K562 (cell line): ENCODE data around the gene TAC3. TPM values are rescaled to one million over a fixed set of nuclear protein-coding genes. Genes with fewer than 3 reads are reported as not detected.

Experiments
- ATF1 ChIP-seq, 2 experiments: fragments of 450-650 bp in 1 of 2; IDR thresholded peaks; 2 replicates each; pipeline ENCODE4 v1.6.1; 2016; ENCODE audit warnings: missing compliant biosample characterization in 1 of 2, missing genetic modification characterization in 1 of 2
- ATF7 ChIP-seq: fragments of 450-650 bp; IDR thresholded peaks from 2 replicates; pipeline ENCODE4 v1.7.1; 2014; ENCODE audit warnings: mild to moderate bottlenecking, moderate library complexity
- CBX5 ChIP-seq: IDR thresholded peaks from 2 replicates; pipeline ENCODE4 v1.6.1; 2014; ENCODE audit warnings: low read depth, borderline replicate concordance
- CXXC5 ChIP-seq: fragments of 250-450 bp; sonication (Bioruptor Pico); IDR thresholded peaks from 2 replicates; pipeline ENCODE4 v1.8.0; 2022; ENCODE audit warnings: inconsistent platforms, mild to moderate bottlenecking, moderate library complexity
- DIDO1 ChIP-seq: fragments of 450-650 bp; IDR thresholded peaks from 2 replicates; pipeline ENCODE4 v1.6.1; 2016; ENCODE audit warnings: low read depth, missing biosample characterization, missing genetic modification characterization
- ETV1 ChIP-seq: fragments of 450-650 bp; conservative IDR thresholded peaks from 2 replicates; pipeline ENCODE4 v1.6.1; 2016; ENCODE audit warnings: missing genetic modification characterization, control low read depth, low read depth, missing compliant biosample characterization
- GATA2 ChIP-seq: sonication (generic); formaldehyde crosslinking; IDR thresholded peaks from 2 replicates; pipeline ENCODE4 v1.4.0; 2020; ENCODE audit warnings: mild to moderate bottlenecking, missing genetic modification reagents
- GATAD2B ChIP-seq: fragments of 450-650 bp; IDR thresholded peaks from 2 replicates; pipeline ENCODE4 v1.6.1; 2017; ENCODE audit warnings: mild to moderate bottlenecking, borderline replicate concordance
- HOXB6 ChIP-seq: fragments of 250-450 bp; sonication (Bioruptor Pico); IDR thresholded peaks from 2 replicates; pipeline ENCODE4 v1.5.1; 2022; ENCODE audit warnings: mild to moderate bottlenecking, borderline replicate concordance
- MIER1 ChIP-seq: fragments of 450-650 bp; IDR thresholded peaks from 2 replicates; pipeline ENCODE4 v1.6.1; 2016; ENCODE audit warnings: antibody characterized with exemption, mild to moderate bottlenecking, low read depth
- NFE2 ChIP-seq: IDR thresholded peaks from 2 replicates; pipeline ENCODE4 v1.6.1; 2014; ENCODE audit warnings: antibody characterized with exemption, low read depth
- NRF1 ChIP-seq, 2 experiments: fragments of 450-650 bp; IDR thresholded peaks in 1 of 2; conservative IDR thresholded peaks in 1 of 2; 2 replicates each; pipeline ENCODE4 v1.6.1; 2014; ENCODE audit warnings: mild to moderate bottlenecking in 2 of 2
- OTX1 ChIP-seq: fragments of 450-650 bp; formaldehyde crosslinking; IDR thresholded peaks from 2 replicates; pipeline ENCODE4 v1.4.0; 2022; ENCODE audit warnings: mild to moderate bottlenecking
- PRPF4 ChIP-seq: fragments of 200-400 bp; formaldehyde crosslinking; IDR thresholded peaks from one replicate; pipeline ENCODE4 v1.6.1; 2017; ENCODE audit warnings: low read length, low read depth, mild to moderate bottlenecking; ENCODE audit not compliant: insufficient read depth, poor library complexity, severe bottlenecking
- SMARCA4 ChIP-seq: fragments of 450-650 bp; IDR thresholded peaks from 2 replicates; pipeline ENCODE4 v1.6.1; 2016
- SNRNP70 ChIP-seq: fragments of 200-400 bp; formaldehyde crosslinking; optimal IDR thresholded peaks from 2 replicates; pipeline ENCODE3; 2017; ENCODE audit warnings: low read depth, low read length
- THAP12 ChIP-seq: fragments of 250-450 bp; sonication (Bioruptor Pico); IDR thresholded peaks from 2 replicates; pipeline ENCODE4 v1.9.0; 2021; ENCODE audit warnings: mild to moderate bottlenecking, inconsistent platforms
- TOE1 ChIP-seq, 2 experiments: fragments of 450-650 bp in 1 of 2; sonication (generic) in 1 of 2; formaldehyde crosslinking in 1 of 2; IDR thresholded peaks; 2 replicates each; pipeline versions ENCODE4 v1.7.1 to v1.8.0; 2016 to 2022; ENCODE audit warnings: borderline replicate concordance in 2 of 2, mild to moderate bottlenecking in 2 of 2, antibody characterized with exemption in 1 of 2, inconsistent platforms in 1 of 2, low read depth in 1 of 2, missing genetic modification reagents in 1 of 2, moderate library complexity in 1 of 2
- ZBTB43 ChIP-seq: sonication (generic); formaldehyde crosslinking; IDR thresholded peaks from 2 replicates; pipeline ENCODE4 v1.8.0; 2023; ENCODE audit warnings: mild to moderate bottlenecking, missing genetic modification reagents
- ZFP91 ChIP-seq: sonication (generic); formaldehyde crosslinking; IDR thresholded peaks from 2 replicates; pipeline ENCODE4 v1.8.0; 2022; ENCODE audit warnings: mild to moderate bottlenecking, missing genetic modification reagents
- ZNF143 ChIP-seq: sonication (generic); formaldehyde crosslinking; IDR thresholded peaks from 2 replicates; pipeline ENCODE4 v1.9.0; 2022; ENCODE audit warnings: mild to moderate bottlenecking, missing genetic modification reagents
- ZNF197 ChIP-seq: fragments of 200-800 bp; sonication (Bioruptor generic); IDR thresholded peaks from 2 replicates; pipeline ENCODE4 v1.6.1; 2016; ENCODE audit warnings: low read depth, missing genetic modification characterization, missing compliant biosample characterization
- ZNF24 ChIP-seq: fragments of 450-650 bp; IDR thresholded peaks from 2 replicates; pipeline ENCODE4 v1.6.1; 2016
- ZNF431 ChIP-seq: sonication (generic); formaldehyde crosslinking; IDR thresholded peaks from 2 replicates; pipeline ENCODE4 v1.8.0; 2022; ENCODE audit warnings: mild to moderate bottlenecking, missing genetic modification reagents
- ZNF589 ChIP-seq: fragments of 200-800 bp; sonication (Bioruptor generic); IDR thresholded peaks from 2 replicates; pipeline ENCODE4 v1.6.1; 2016; ENCODE audit warnings: low read depth, missing genetic modification characterization, missing compliant biosample characterization
- ZNF77 ChIP-seq: fragments of 250-450 bp; sonication (Bioruptor Pico); IDR thresholded peaks from 2 replicates; pipeline ENCODE4 v1.5.0; 2020
- polyA plus RNA-seq, 8 experiments: library from polyadenylated mRNA; depleted of rRNA in 4 of 8; stranded (reverse) in 5 of 8; unstranded in 3 of 8; fragments of >200 nt; fragmentation: Nextera tagmentation in 2 of 8; fragmentation: Illumina TruSeq in 1 of 8; extraction: Ambion mirVana in 2 of 8; extraction: Trizol in 1 of 8; gene quantifications; 2 replicates each; pipeline versions ENCODE4 v1.2.1 to v1.2.3, GENCODE V29; 2011 to 2014; ENCODE audit warnings: inconsistent platforms in 1 of 8, missing spikeins in 1 of 8
- total RNA-seq, 7 experiments: library from RNA; depleted of rRNA in 6 of 7; stranded (reverse); fragments of >200 nt in 6 of 7; fragmentation: Illumina TruSeq in 2 of 7; extraction: Trizol in 2 of 7; gene quantifications; 2 replicates each; pipeline versions ENCODE4 v1.2.1 to v1.2.3, GENCODE V29; 2011 to 2021; ENCODE audit warnings: low replicate concordance in 1 of 7

Gene TAC3
- total and polyA plus RNA-seq, 9 of the 15 experiments (the other 6 are each of a cell fraction or from before 2014, with no cell fraction given): 0.29 to 2.8 (median 1.4) TPM

- TF ChIP-seq THAP12 (no peak), ETV1 (tag) (0 out of 2 replicates have a peak, but pooled peaks have one; percentile 7), NRF1 (conservative IDR thresholded peaks at IDR 0.05 in 1 of 2, IDR thresholded peaks at IDR 0.05 in 1 of 2) (peak; percentile 18 to 38; a peak in 2 of 4 replicates), NFE2 (peak; percentile 23; the same call in 1 of the 2 replicates), SNRNP70 (no peak), CBX5 (no peak), HOXB6 (CRISPR knock-in tag) (no peak), GATAD2B (0 out of 2 replicates have a peak, but pooled peaks have one; percentile 31), PRPF4 (no peak), DIDO1 (tag) (no peak), ATF1 (CRISPR knock-in tag; IDR thresholded peaks at IDR 0.05) (no peak), ATF1 (tag; IDR thresholded peaks at IDR 0.05) (no peak), ZNF77 (CRISPR knock-in tag) (no peak), ZNF143 (CRISPR knock-in tag) (no peak), ZFP91 (CRISPR knock-in tag) (no peak), GATA2 (CRISPR knock-in tag) (peak; percentile 35; the same call in 1 of the 2 replicates), ZBTB43 (CRISPR knock-in tag) (no peak), ZNF24 (no peak), ZNF431 (CRISPR knock-in tag) (no peak), TOE1 (IDR thresholded peaks at IDR 0.05; ENCODE audit: borderline replicate concordance) (no peak), TOE1 (CRISPR knock-in tag; IDR thresholded peaks at IDR 0.05; ENCODE audit: borderline replicate concordance, low read depth) (no peak), OTX1 (CRISPR knock-in tag) (no peak), ATF7 (peak; percentile 33; the same call in 1 of the 2 replicates), CXXC5 (CRISPR knock-in tag) (peak; percentile 43), MIER1 (no peak), ZNF197 (CRISPR knock-in tag) (no peak), SMARCA4 (peak; percentile 48; the same call in 1 of the 2 replicates), ZNF589 (CRISPR knock-in tag) (0 out of 2 replicates have a peak, but pooled peaks have one; percentile 30)
Measured at GRCh38 chr12:57001448-57001906, 14.9 kb downstream of the TAC3 start (continued).
